Body of pancreas (tissue), 4 donors: Measurements from ENCODE around the gene SORCS2.

Experiments
- CTCF ChIP-seq, 7 experiments: fragments of 450-650 bp in 4 of 7; fragments of 200-600 bp in 3 of 7; sonication (generic) in 3 of 7; IDR thresholded peaks; one replicate each; pipeline ENCODE4 v1.5.1; 2016 to 2019; ENCODE audit warnings: antibody characterized with exemption in 7 of 7
- POLR2A ChIP-seq, 3 donors: fragments of 450-650 bp; IDR thresholded peaks; one replicate each; pipeline ENCODE4 v1.6.1; 2016; ENCODE audit warnings: antibody characterized with exemption in 3 of 3, mild to moderate bottlenecking in 2 of 3

GRCh38 chr4:7536876-7537275 is 344.5 kb downstream of the SORCS2 start:
- TF ChIP-seq CTCF (IDR thresholded peaks at IDR 0.05) (no peak), POLR2A (IDR thresholded peaks at IDR 0.05) (no peak)
